HL-60 (cell line): ENCODE data around the gene FREM2.

Source experiments
- DNase-seq, 2 experiments: peaks; one replicate each; pipeline ENCODE4 v3.0.0-alpha.2; 2010 to 2020; ENCODE audit warnings: low read depth in 1 of 2, low spot score in 1 of 2
- H3K27ac ChIP-seq: fragments of 250-450 bp; sonication (Bioruptor Pico); replicated peaks from 2 replicates; pipeline ENCODE4 v1.5.1; 2020; ENCODE audit warnings: mild to moderate bottlenecking, moderate library complexity
- H3K27me3 ChIP-seq: fragments of 250-450 bp; sonication (Bioruptor Pico); 2 replicates; pipeline ENCODE4 v1.5.1; 2021; ENCODE audit warnings: mild to moderate bottlenecking, moderate library complexity; ENCODE audit not compliant: insufficient read depth, poor library complexity, severe bottlenecking
- H3K4me3 ChIP-seq: replicated peaks from 2 replicates; pipeline ENCODE4 v1.5.1; 2011; ENCODE audit warnings: mild to moderate bottlenecking, control low read depth, low read length; ENCODE audit not compliant: insufficient read depth
- GABPA ChIP-seq: IDR thresholded peaks from 2 replicates; pipeline ENCODE4 v1.6.1; 2012; ENCODE audit warnings: low read depth
- POLR2AphosphoS5 ChIP-seq: IDR thresholded peaks from 2 replicates; pipeline ENCODE4 v1.6.1; 2012; ENCODE audit warnings: low read depth
- REST ChIP-seq: IDR thresholded peaks from 2 replicates; pipeline ENCODE4 v1.6.1; 2012; ENCODE audit warnings: low read depth; ENCODE audit not compliant: insufficient replicate concordance
- SPI1 ChIP-seq: IDR thresholded peaks from 2 replicates; pipeline ENCODE4 v1.6.1; 2012; ENCODE audit warnings: low read depth, mild to moderate bottlenecking, borderline replicate concordance
- TF ChIP-seq, protein P1 (sequence below): IDR thresholded peaks from one replicate; pipeline ENCODE4 v1.5.1; 2011; ENCODE audit warnings: low read length, control low read depth, inconsistent platforms; ENCODE audit not compliant: insufficient read depth

Gene FREM2

DNA sequence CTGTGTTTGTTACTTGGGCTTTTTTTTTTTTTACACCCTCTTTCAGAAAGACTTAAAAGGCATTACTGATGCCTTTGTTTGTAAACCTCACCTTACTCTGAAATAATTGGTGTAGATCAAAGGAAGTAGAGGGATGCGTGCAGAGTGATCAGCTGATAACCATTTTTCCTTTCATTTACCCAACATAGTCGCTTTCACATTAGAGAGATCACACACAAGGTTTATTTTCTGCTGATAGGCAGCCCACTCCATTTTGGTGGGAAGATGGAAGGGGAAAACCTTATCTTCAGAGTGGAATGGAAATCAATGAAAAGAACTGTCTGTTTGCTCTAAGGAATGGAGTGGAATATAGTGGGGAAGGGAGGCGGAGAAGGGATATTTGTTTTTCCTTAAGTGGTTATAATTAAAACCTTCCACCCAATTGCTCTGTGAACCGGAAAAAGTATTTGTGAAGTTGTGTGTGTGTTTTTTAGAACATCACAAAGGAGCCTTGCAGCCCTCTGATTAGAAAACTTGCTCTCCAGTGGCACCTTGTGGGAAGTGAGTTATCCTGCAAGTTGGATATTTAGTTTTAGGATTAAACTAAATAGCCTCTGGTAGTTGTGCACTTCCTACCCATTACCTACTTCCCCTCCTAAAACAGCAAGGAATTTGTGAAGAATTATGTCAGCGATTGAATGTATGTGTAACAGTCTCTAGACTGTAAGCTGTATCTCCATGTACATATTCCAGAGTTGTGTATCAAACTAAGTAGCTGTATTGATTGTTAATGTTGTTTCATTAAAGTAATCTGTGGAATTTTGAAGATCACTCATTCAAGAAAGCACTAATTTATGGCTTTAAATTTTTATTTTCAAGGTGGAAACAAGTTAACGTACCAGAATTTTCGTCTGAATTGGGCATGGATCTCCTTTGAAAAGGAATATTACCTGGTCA, 76.8 kb downstream of the FREM2 start:
- H3K27ac ChIP-seq = no peak overlapping the region
- TF ChIP-seq SPI1 = no peak
- TF ChIP-seq GABPA = no peak
- no peak for TF ChIP-seq REST
- TF ChIP-seq POLR2AphosphoS5 = no peak
- TF ChIP-seq, protein P1, sequence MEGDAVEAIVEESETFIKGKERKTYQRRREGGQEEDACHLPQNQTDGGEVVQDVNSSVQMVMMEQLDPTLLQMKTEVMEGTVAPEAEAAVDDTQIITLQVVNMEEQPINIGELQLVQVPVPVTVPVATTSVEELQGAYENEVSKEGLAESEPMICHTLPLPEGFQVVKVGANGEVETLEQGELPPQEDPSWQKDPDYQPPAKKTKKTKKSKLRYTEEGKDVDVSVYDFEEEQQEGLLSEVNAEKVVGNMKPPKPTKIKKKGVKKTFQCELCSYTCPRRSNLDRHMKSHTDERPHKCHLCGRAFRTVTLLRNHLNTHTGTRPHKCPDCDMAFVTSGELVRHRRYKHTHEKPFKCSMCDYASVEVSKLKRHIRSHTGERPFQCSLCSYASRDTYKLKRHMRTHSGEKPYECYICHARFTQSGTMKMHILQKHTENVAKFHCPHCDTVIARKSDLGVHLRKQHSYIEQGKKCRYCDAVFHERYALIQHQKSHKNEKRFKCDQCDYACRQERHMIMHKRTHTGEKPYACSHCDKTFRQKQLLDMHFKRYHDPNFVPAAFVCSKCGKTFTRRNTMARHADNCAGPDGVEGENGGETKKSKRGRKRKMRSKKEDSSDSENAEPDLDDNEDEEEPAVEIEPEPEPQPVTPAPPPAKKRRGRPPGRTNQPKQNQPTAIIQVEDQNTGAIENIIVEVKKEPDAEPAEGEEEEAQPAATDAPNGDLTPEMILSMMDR = peak; percentile 55
- peak in 1 of 2 experiments; percentile 8 for DNase-seq
- H3K4me3 ChIP-seq = no peak overlapping the region
- no peaks in the 10 kb centered on the region for H3K27me3 ChIP-seq

- Histone ChIP-seq H3K27me3 (no peaks in the 10 kb centered on the region), H3K4me3 (no peak overlapping the region), H3K27ac (no peak overlapping the region)
- TF ChIP-seq, protein P1 = no peak
- no peak for TF ChIP-seq REST
- TF ChIP-seq SPI1 = no peak
- TF ChIP-seq GABPA = no peak
- no peak for TF ChIP-seq POLR2AphosphoS5
- DNase-seq = no peak
These were observed 79.9 kb downstream of the FREM2 start for GRCh38 chr13:38766799-38767198.

DNA sequence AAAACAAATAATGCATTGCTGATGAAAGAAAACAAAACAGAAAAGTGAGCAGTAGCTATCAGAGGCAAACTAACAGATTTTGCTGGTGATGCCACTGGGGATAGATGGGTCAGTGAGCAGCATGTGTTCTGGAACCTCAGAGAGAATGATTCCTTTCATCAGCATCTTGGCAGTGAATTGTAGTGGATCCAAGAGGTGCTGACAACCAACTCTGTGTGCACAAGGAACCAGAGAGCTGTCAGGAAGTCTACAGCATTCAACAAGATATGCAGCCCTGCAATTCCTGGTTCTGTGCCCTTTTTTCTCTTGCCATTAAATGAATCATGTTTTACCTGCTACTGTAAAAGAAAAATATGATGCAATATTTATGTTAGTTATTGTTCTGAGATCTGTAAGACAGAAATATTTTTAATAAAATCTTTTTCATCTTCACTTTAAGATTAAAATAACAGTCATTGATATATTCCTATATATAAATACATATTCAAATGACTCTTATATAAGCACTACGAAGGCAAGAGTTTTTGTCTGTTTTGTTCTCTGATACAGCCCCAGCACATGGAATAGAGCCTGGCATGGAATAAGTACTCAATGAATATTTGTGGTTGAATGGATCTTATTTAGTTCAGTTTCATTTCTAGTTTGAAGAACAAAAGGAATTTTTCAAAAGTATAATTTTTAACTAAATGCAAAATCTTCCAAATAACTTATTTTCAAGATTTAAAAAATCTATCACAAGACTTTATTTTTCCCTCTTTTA, 80.8 kb downstream of the FREM2 start:
- H3K27me3 ChIP-seq = no peaks in the 10 kb centered on the region
- TF ChIP-seq, protein P1 = no peak
- TF ChIP-seq SPI1 = no peak
- no peak for TF ChIP-seq REST
- TF ChIP-seq GABPA = no peak
- no peak for TF ChIP-seq POLR2AphosphoS5
- no peak for DNase-seq
- H3K27ac ChIP-seq = no peak overlapping the region
- H3K4me3 ChIP-seq = no peak overlapping the region
